Stomach smooth muscle (tissue), 2 donors: Measurements from ENCODE around the gene CACNA2D1.
A peak's percentile ranks its signal among the peaks of the same experiment; 100 is the strongest.

Experiments
- H3K27ac ChIP-seq: one replicate; pipeline ENCODE4 v1.7.0; 2013; ENCODE audit warnings: mild to moderate bottlenecking, low read length, inconsistent platforms
- H3K27me3 ChIP-seq, 2 donors: one replicate each; pipeline ENCODE4 v1.7.0; 2013; ENCODE audit warnings: low read length in 2 of 2; ENCODE audit not compliant: insufficient read depth in 2 of 2, control insufficient read depth in 1 of 2
- H3K36me3 ChIP-seq, 2 donors: one replicate each; pipeline ENCODE4 v1.7.0; 2013; ENCODE audit warnings: low read length in 2 of 2; ENCODE audit not compliant: control insufficient read depth in 2 of 2, insufficient read depth in 2 of 2
- H3K4me1 ChIP-seq: one replicate; pipeline ENCODE4 v1.7.0; 2013; ENCODE audit warnings: low read length; ENCODE audit not compliant: control insufficient read depth, insufficient read depth
- H3K4me3 ChIP-seq, 2 donors: one replicate each; pipeline ENCODE4 v1.7.0; 2013; ENCODE audit warnings: low read length in 2 of 2
- H3K9ac ChIP-seq, 2 donors: one replicate each; pipeline ENCODE4 v1.7.0; 2013; ENCODE audit warnings: low read length in 2 of 2, mild to moderate bottlenecking in 1 of 2
- H3K9me3 ChIP-seq, 2 donors: one replicate each; pipeline ENCODE4 v1.7.0; 2013; ENCODE audit warnings: low read length in 2 of 2; ENCODE audit not compliant: control insufficient read depth in 2 of 2
- donor health status: healthy.
- donor health status: Pancreatic carcinoma.

Gene CACNA2D1

DNA sequence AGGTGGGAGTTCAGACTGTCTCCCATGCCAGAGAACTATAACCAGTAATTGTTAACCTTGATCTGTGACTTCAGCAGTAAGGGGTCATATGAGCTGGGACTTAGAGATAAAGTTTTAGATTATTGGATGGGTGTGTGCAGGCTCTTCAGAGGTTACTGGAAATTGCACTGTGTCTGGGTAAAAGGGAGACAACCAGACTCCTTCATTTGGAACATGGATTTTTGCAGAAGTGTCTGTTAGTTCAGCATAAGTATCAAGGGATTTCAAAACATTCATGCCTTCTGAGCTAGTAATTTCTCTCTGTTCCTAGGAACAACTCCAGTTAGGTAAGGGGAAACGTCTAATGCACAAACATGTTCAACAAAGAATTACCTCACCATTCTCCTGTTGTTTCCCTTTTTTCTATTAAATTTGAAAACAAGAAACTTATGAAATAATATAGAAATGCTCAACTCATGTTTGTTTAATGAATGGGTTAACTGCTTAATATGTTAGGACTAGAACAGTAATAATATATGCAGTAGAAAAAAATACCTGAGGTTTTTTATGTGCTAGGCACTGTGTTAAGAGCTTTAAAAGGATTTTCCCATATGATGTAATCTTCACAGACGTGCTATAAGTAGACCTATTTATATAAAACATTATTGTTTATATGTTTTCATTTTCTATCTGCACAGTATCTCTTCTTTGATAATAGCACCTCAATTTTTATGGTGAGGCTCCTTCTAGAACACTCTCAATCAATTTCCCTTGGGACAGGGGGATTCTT, 233.0 kb downstream of the CACNA2D1 start:
- H3K27me3 ChIP-seq, result no peaks in the 10 kb centered on the region
- no peak overlapping the region for H3K27ac ChIP-seq

DNA sequence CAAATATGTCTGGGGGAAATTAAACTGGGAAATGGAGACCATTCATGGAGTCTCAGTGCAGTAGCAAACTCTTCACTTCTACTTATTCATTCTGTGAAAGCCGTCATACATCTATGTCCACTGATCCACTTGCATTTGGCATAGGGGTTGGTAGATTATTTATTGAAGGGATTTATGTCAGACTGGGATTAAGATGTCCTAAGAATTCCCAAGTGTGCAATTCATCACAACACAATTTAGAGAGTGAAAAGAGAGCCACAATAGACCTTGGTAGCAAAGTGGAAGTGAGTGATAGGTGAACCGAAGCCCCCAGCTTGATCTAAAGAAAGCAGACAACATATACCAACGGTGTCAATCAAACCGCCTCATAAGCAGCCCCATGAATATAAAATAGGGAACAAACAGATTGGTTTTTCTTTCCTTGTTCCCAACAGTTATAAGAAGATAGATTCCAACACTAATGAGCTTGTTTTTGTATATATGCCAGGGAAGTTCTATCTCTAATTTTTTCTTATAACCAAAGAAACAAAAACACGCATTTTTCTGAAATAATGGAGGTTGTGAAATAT, 234.3 kb downstream of the CACNA2D1 start:
- H3K9ac ChIP-seq, result no peak overlapping the region
- no peaks in the 10 kb centered on the region for H3K9me3 ChIP-seq
- H3K4me3 ChIP-seq, result no peak overlapping the region
- no peaks in the 10 kb centered on the region for H3K27me3 ChIP-seq
- no peaks in the 10 kb centered on the region for H3K4me1 ChIP-seq
- H3K36me3 ChIP-seq, result no peaks in the 10 kb centered on the region
- no peak overlapping the region for H3K27ac ChIP-seq

More for the DNA sequence above, 233.0 kb downstream of the CACNA2D1 start:
- Histone ChIP-seq H3K9ac (no peak overlapping the region), H3K4me3 (no peak overlapping the region), H3K4me1 (no peaks in the 10 kb centered on the region), H3K36me3 (no peaks in the 10 kb centered on the region), H3K9me3 (no peaks in the 10 kb centered on the region)

DNA sequence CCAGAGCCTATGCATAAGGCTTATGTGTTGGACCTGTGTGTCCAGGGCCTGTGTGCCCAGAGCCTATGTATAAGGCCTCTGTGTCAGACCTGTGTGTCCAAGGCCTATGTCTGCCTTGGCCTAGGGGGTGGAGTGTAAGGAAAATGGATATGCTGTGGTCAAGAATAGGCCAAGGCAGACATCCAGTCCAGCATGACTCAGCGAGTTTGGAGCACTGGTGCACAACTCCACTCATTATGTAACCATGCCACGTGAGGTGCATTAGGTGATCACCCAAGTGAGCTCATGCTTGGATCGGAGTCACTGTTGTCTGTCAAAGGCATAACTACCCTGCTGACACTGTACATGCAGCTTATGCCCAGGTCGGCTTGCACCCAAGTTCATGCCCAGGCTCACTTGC, 238.9 kb downstream of the CACNA2D1 start:
- Histone ChIP-seq H3K4me3 (peak overlapping the region in 1 of 2 donors; percentile 9), H3K27me3 (no peaks in the 10 kb centered on the region), H3K36me3 (peaks cover 0 to 2% of the 10 kb centered on the region in 2 donors), H3K4me1 (no peaks in the 10 kb centered on the region), H3K9ac (no peak overlapping the region), H3K27ac (no peak overlapping the region), H3K9me3 (no peaks in the 10 kb centered on the region)

DNA sequence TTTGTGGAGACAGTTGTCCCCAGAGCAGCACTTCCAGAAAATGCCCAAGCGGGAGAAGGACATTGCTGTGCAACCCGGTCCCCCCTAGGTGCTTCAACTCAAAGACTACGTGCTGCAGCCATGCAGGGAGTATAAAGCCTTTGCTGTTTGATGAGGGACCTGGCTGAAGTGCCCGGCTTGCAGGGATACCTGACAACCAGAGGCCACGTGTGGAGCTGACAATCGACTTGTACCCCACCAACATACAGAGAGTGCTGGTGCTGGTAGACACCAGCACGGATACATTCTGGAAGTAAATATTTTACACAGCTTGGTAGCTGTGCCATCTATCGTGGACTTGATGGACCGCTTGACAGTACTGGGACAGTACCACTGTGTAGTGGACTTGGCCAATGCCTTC, 240.6 kb downstream of the CACNA2D1 start:
- no peak overlapping the region for H3K27ac ChIP-seq
- no peaks in the 10 kb centered on the region for H3K4me1 ChIP-seq
- H3K9ac ChIP-seq, result no peak overlapping the region
- no peaks in the 10 kb centered on the region for H3K27me3 ChIP-seq
- H3K36me3 ChIP-seq, result peaks cover 0 to 2% of the 10 kb centered on the region in 2 donors
- H3K4me3 ChIP-seq, result no peak overlapping the region
- H3K9me3 ChIP-seq, result no peaks in the 10 kb centered on the region

DNA sequence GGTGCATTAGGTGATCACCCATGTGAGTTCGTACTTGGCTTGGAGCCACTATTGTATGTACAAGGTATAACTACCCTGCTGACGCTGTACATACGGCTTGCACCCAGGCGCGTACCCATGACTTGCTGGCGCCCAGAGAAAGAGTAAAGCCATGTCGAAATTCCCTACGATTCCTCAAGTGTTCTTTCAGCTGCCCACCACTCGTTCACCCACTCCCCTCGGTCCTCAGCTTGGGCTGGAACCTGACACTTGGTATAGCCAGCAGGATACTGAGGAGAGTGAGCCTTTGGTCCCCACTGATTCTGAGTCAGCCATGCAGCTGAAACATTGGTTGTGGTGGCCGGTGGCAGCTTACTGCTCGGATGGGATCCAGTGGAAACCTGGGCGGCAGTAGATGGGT, 241.5 kb downstream of the CACNA2D1 start:
- Histone ChIP-seq H3K27ac (no peak overlapping the region), H3K9me3 (no peaks in the 10 kb centered on the region), H3K4me1 (no peaks in the 10 kb centered on the region), H3K4me3 (no peak overlapping the region), H3K9ac (no peak overlapping the region), H3K27me3 (no peaks in the 10 kb centered on the region), H3K36me3 (peaks cover 0 to 2% of the 10 kb centered on the region in 2 donors)

DNA sequence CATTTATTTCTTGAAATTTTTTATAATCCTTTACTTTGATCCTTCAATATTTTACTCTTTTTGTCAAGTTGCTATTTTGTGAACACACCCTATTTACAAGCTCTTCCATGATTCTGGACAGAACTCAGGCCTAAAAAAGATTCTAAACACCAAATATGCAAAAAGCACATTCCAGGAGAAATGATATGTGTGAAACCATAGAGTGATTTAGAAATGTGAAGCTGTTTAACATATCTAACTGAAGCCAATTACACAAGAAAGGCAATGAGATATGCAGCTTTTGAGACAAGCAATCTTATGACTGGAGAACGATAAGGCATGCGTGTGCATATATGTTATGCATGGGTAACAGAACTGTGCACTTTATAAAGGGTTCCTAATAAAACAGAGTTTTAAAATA, 243.0 kb downstream of the CACNA2D1 start:
- H3K9ac ChIP-seq, result no peak overlapping the region
- H3K27me3 ChIP-seq, result no peaks in the 10 kb centered on the region
- peaks cover 0 to 2% of the 10 kb centered on the region in 2 donors for H3K36me3 ChIP-seq
- H3K4me1 ChIP-seq, result no peaks in the 10 kb centered on the region
- no peak overlapping the region for H3K27ac ChIP-seq
- no peaks in the 10 kb centered on the region for H3K9me3 ChIP-seq
- H3K4me3 ChIP-seq, result no peak overlapping the region

DNA sequence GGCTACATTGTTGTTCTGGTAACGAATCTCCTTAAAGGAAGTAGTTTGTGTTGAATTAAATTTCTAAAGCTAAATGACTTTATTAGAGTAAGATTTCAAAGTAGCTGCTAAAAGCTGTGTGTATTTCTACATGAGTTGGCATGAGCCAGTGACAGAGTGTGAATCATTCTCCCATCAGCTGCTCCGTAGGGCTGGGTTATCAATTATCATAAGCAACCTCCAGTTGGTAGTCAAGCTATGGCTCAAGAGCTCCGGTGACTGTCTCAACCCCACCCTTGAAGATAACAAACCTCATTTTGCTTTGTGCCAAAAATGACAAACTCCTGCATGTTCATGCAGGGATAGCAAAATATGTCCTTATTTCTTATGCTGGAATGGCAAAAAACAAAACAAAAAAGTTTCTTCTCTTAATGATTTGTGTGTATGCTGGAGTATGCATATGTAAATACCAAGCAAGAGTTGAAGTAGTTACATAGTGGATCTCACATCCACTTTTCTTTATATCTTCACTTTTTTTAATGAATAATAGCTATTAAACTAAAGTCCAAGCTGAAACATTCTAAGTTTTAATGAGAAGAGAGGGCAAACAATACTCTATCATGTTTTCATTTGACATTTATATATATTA, 249.4 kb downstream of the CACNA2D1 start:
- Histone ChIP-seq H3K9ac (no peak overlapping the region), H3K27ac (no peak overlapping the region), H3K9me3 (no peaks in the 10 kb centered on the region), H3K36me3 (no peaks in the 10 kb centered on the region), H3K4me1 (no peaks in the 10 kb centered on the region), H3K27me3 (no peaks in the 10 kb centered on the region), H3K4me3 (no peak overlapping the region)

DNA sequence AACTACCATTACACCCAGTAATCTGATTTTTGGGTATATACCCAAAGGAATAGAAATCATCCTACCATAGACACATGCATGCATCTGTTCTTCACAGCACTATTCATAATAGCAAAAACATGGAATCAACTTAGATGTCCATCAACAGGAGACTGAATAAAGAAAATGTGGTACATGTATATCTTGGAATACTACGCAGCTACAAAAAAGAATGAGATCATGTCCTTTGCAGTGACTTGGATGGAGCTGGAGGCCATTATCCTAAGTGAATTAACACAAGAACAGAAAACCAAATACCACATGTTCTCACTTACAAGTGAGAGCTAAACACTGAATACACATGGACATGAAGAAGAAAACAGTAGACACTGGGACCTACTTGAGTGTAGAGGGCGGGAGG, 254.9 kb downstream of the CACNA2D1 start:
- Histone ChIP-seq H3K36me3 (no peaks in the 10 kb centered on the region), H3K27ac (no peak overlapping the region), H3K9me3 (no peaks in the 10 kb centered on the region), H3K4me3 (no peak overlapping the region), H3K27me3 (no peaks in the 10 kb centered on the region), H3K4me1 (no peaks in the 10 kb centered on the region), H3K9ac (no peak overlapping the region)

DNA sequence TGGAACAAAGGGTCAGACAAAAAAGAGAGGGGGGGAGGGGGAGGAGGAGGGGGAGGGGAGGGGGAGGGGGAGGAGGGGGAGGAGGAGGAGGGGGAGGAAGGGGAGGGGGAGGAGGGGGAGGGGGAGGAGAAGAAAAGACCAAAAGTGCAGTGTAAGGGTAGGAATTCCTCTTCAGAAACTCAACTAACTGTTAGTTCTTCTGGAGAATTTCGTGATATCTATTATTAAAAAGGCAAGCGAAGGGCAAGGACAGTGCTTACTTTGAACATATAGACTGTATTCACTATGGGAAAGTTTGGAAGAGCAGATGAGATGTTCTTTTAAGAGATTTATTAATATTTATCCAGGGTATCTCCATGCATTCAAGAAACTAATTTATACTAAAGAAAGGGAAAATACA, 258.1 kb downstream of the CACNA2D1 start:
- Histone ChIP-seq H3K4me1 (no peaks in the 10 kb centered on the region), H3K36me3 (no peaks in the 10 kb centered on the region), H3K27me3 (no peaks in the 10 kb centered on the region), H3K4me3 (no peak overlapping the region), H3K9ac (no peak overlapping the region), H3K9me3 (no peaks in the 10 kb centered on the region), H3K27ac (no peak overlapping the region)

DNA sequence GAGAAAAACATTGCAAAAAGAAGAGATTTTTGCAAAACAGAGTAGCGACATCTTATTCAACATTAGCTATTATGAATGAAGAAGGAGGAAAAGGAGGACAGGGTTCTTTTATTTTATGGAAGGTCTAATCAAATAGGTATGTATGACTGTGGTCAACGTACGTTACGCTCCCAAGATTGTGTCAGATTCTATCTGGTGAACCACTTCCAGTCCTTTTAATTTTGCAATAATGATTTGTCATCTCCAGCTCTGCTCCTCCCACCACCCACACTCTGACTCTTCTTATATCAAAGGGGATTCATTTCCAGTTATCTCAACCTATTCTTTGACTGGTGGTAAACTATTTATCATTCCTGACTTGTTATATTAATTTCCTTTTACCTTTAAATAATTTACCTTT, 259.9 kb downstream of the CACNA2D1 start:
- no peaks in the 10 kb centered on the region for H3K4me1 ChIP-seq
- no peak overlapping the region for H3K9ac ChIP-seq
- H3K27me3 ChIP-seq, result no peaks in the 10 kb centered on the region
- no peak overlapping the region for H3K4me3 ChIP-seq
- no peaks in the 10 kb centered on the region for H3K9me3 ChIP-seq
- no peaks in the 10 kb centered on the region for H3K36me3 ChIP-seq
- H3K27ac ChIP-seq, result no peak overlapping the region

DNA sequence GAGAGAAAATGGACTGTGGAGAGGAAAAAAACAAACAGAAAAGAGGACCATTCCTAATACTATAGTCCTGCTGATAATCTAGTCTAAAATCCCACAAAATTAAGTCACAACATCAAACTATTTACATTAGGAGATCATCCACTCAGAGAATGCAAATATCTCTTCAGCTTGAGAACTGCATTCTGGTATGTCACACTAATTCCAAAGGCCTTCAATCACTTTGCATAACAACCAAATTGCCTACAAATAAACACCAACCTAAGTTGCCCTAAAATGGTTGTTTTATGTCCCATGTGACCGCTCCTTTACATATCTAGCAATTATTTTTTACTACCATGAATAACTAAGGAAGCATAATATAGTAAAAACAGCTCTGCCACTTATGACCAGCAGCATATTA, 264.3 kb downstream of the CACNA2D1 start:
- Histone ChIP-seq H3K9ac (no peak overlapping the region), H3K4me3 (no peak overlapping the region), H3K36me3 (no peaks in the 10 kb centered on the region), H3K27ac (no peak overlapping the region), H3K4me1 (no peaks in the 10 kb centered on the region), H3K9me3 (no peaks in the 10 kb centered on the region), H3K27me3 (no peaks in the 10 kb centered on the region)
